KMS-11 (cell line): Measurements from ENCODE around the gene GARRE1.

Source experiments
- H2AFZ ChIP-seq: fragments of 200-600 bp; sonication (generic); 2 replicates; pipeline ENCODE4 v1.6.1; 2016; ENCODE audit warnings: antibody characterized with exemption, mixed run types, low read depth
- H3K27ac ChIP-seq: fragments of 200-600 bp; sonication (generic); 2 replicates; pipeline ENCODE4 v1.6.1; 2016; ENCODE audit warnings: mild to moderate bottlenecking, mixed run types
- H3K27me3 ChIP-seq: fragments of 200-600 bp; sonication (generic); 2 replicates; pipeline ENCODE4 v1.6.1; 2017; ENCODE audit warnings: mild to moderate bottlenecking, low read depth, mixed run types, moderate library complexity; ENCODE audit not compliant: insufficient read depth
- H3K36me3 ChIP-seq: fragments of 200-600 bp; sonication (generic); 2 replicates; pipeline ENCODE4 v1.6.1; 2017; ENCODE audit warnings: mild to moderate bottlenecking, mixed run types; ENCODE audit not compliant: insufficient read depth
- H3K4me1 ChIP-seq: fragments of 200-600 bp; sonication (generic); 2 replicates; pipeline ENCODE4 v1.6.1; 2016; ENCODE audit warnings: mild to moderate bottlenecking, low read depth, mixed run types; ENCODE audit not compliant: poor library complexity, severe bottlenecking
- H3K4me2 ChIP-seq: fragments of 200-600 bp; sonication (generic); 2 replicates; pipeline ENCODE4 v1.7.0; 2016; ENCODE audit warnings: mild to moderate bottlenecking, mixed run types
- H3K4me3 ChIP-seq: fragments of 200-600 bp; sonication (generic); IDR thresholded peaks from 2 replicates; pipeline ENCODE4 v1.6.1; 2017; ENCODE audit warnings: low read depth, low read length, mixed read lengths; ENCODE audit not compliant: insufficient read depth
- H3K79me2 ChIP-seq: fragments of 200-600 bp; sonication (generic); 2 replicates; pipeline ENCODE4 v1.6.1; 2016; ENCODE audit warnings: low read depth, mixed run types; ENCODE audit not compliant: insufficient read depth
- H3K9ac ChIP-seq: fragments of 200-600 bp; sonication (generic); 2 replicates; pipeline ENCODE4 v1.6.1; 2016; ENCODE audit warnings: mild to moderate bottlenecking, mixed run types
- H4K20me1 ChIP-seq: fragments of 200-600 bp; sonication (generic); 2 replicates; pipeline ENCODE4 v1.6.1; 2016; ENCODE audit warnings: mild to moderate bottlenecking, mixed run types; ENCODE audit not compliant: insufficient read depth
- TF ChIP-seq, protein P1 (sequence below): fragments of 200-600 bp; sonication (generic); conservative IDR thresholded peaks from 2 replicates; pipeline ENCODE4 v1.6.1; 2017; ENCODE audit warnings: low read depth, mild to moderate bottlenecking, antibody characterized with exemption, low read length, moderate library complexity, mixed read lengths

Gene GARRE1

DNA sequence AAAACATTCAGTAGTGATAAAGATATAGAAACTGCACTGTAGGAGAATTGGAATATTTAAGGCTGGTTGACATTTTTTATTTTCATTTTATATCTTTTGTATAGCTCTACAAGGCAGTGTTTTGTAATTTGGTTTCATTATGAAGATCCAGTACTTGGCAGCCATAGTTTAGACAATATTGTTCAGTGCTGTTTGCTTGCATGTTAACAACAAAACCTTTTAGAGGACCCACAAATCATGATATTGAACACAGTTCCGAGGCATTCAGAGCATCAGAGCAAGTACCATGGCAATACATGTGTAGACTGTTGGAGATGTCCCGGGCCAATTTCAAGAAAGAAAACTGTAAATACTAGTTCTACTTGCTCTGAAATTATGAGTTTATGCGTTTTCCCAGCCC lies 25.6 kb upstream of the GARRE1 start:
- Histone ChIP-seq H3K4me2 (no peak overlapping the region), H3K79me2 (peaks cover 6% of the 10 kb centered on the region; the same call in 1 of the 2 replicates), H3K27me3 (no peaks in the 10 kb centered on the region), H3K9ac (no peak overlapping the region), H3K27ac (no peak overlapping the region), H2AFZ (no peak overlapping the region), H3K4me1 (peaks cover 29% of the 10 kb centered on the region), H4K20me1 (no peaks in the 10 kb centered on the region), H3K4me3 (no peak overlapping the region), H3K36me3 (peaks cover 5% of the 10 kb centered on the region; the same call in 1 of the 2 replicates)
- TF ChIP-seq, protein P1, sequence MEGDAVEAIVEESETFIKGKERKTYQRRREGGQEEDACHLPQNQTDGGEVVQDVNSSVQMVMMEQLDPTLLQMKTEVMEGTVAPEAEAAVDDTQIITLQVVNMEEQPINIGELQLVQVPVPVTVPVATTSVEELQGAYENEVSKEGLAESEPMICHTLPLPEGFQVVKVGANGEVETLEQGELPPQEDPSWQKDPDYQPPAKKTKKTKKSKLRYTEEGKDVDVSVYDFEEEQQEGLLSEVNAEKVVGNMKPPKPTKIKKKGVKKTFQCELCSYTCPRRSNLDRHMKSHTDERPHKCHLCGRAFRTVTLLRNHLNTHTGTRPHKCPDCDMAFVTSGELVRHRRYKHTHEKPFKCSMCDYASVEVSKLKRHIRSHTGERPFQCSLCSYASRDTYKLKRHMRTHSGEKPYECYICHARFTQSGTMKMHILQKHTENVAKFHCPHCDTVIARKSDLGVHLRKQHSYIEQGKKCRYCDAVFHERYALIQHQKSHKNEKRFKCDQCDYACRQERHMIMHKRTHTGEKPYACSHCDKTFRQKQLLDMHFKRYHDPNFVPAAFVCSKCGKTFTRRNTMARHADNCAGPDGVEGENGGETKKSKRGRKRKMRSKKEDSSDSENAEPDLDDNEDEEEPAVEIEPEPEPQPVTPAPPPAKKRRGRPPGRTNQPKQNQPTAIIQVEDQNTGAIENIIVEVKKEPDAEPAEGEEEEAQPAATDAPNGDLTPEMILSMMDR = no peak

DNA sequence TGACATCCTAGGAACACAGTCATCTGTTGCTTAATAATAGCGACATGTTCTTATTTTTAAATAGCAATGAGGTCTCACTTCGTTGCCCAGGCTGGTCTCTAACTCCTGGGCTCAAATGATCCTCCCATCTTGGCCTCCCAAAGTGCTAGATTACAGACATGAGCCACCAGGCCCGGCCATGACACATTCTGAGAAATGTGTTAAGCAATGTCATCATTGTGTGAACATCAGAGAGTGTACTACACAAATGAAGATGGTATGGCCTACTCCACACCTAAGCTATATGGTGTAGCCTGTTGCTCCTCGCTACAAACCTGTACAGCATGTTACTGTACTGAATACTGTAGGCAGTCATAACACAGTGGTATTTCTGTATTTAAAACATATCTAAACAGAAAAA lies 24.6 kb upstream of the GARRE1 start:
- Histone ChIP-seq H3K4me3 (no peak overlapping the region), H3K27ac (no peak overlapping the region), H4K20me1 (no peaks in the 10 kb centered on the region), H3K9ac (no peak overlapping the region), H3K4me2 (no peak overlapping the region), H3K4me1 (peaks cover 21% of the 10 kb centered on the region), H3K79me2 (peaks cover 6% of the 10 kb centered on the region; the same call in 1 of the 2 replicates), H3K27me3 (no peaks in the 10 kb centered on the region), H3K36me3 (peaks cover 5% of the 10 kb centered on the region; the same call in 1 of the 2 replicates), H2AFZ (no peak overlapping the region)
- TF ChIP-seq, protein P1 = no peak

DNA sequence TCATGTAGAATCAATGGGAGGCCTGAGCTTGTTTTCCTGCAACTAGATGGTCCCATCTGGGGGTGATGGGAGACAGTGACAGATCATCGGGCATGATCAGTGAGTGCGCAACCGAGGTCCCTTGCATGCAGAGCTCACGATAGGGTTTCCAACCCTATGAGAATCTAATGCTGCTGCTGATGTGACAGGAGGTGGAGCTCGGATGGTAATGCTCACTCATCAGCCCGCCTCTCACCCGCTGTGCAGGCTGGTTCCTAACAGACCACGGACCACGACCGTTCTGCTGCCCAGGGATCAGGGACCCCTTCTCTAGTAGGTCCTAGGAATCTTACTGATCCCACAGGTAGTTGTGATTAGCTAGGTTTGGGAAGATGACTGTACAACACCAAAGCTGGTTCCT lies 23.5 kb upstream of the GARRE1 start:
- H4K20me1 ChIP-seq = no peaks in the 10 kb centered on the region

DNA sequence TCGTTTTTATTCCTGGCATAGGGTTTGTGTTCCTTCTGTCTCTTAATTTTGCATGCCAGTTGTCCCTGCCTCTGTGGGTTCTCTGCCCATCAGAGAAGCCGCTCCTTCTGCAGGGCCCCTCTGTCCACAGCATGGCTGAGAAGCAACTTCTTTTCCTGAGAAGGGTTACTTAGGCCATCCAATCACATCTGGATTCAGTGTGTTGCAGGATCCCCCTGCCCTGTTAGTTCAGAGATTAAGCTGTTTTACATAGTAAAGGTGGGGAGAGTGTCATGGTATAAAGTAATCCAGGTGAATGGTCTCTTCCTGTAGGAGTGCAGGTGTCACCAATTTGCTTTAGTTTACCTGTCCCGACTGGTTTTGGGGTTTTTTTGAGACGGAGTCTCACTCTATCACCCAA lies 22.9 kb upstream of the GARRE1 start:
- Histone ChIP-seq H3K27ac (no peak overlapping the region), H3K79me2 (no peaks in the 10 kb centered on the region), H3K36me3 (peaks cover 5% of the 10 kb centered on the region; the same call in 1 of the 2 replicates), H3K27me3 (no peaks in the 10 kb centered on the region), H3K4me2 (no peak overlapping the region), H4K20me1 (no peaks in the 10 kb centered on the region), H3K4me3 (no peak overlapping the region), H2AFZ (no peak overlapping the region), H3K4me1 (peaks cover 4% of the 10 kb centered on the region), H3K9ac (no peak overlapping the region)
- TF ChIP-seq, protein P1 = no peak

More for the DNA sequence above, 23.5 kb upstream of the GARRE1 start:
- no peaks in the 10 kb centered on the region for H3K79me2 ChIP-seq
- TF ChIP-seq, protein P1 = no peak
- no peak overlapping the region for H3K9ac ChIP-seq
- peaks cover 5% of the 10 kb centered on the region; the same call in 1 of the 2 replicates for H3K36me3 ChIP-seq
- no peak overlapping the region for H3K4me2 ChIP-seq
- no peak overlapping the region for H3K27ac ChIP-seq
- H3K4me1 ChIP-seq = peaks cover 10% of the 10 kb centered on the region
- H2AFZ ChIP-seq = no peak overlapping the region
- H3K27me3 ChIP-seq = no peaks in the 10 kb centered on the region
- H3K4me3 ChIP-seq = no peak overlapping the region
